OCI-LY3 (cell line): ENCODE results near the gene GINS2.

Experiments
- H2AFZ ChIP-seq: fragments of 200-600, 300-600 bp; shearing (Covaris generic); 2 replicates; pipeline ENCODE4 v1.6.0; 2014; ENCODE audit warnings: antibody characterized with exemption, low read depth, low read length
- H3K27ac ChIP-seq: fragments of 200-600, 300-600 bp; sonication (generic); 2 replicates; pipeline ENCODE4 v1.5.1; 2014; ENCODE audit warnings: mild to moderate bottlenecking, low read length, moderate library complexity, mixed read lengths
- H3K27me3 ChIP-seq: fragments of 200-600, 300-600 bp; sonication (generic); 2 replicates; pipeline ENCODE4 v1.6.1; 2014; ENCODE audit warnings: low read depth, low read length, mixed read lengths
- H3K36me3 ChIP-seq: fragments of 200-600, 300-600 bp; sonication (generic); replicated peaks from 2 replicates; pipeline ENCODE3; 2014; ENCODE audit warnings: low read depth, low read length, mixed read lengths
- H3K4me1 ChIP-seq: fragments of 300-600, 200-600 bp; sonication (generic); 2 replicates; pipeline ENCODE4 v1.6.1; 2014; ENCODE audit warnings: low read length, mixed read lengths
- H3K4me2 ChIP-seq: fragments of 200-600, 300-600 bp; sonication (generic); 2 replicates; pipeline ENCODE4 v1.6.1; 2014; ENCODE audit warnings: low read length, mixed read lengths
- H3K4me3 ChIP-seq: fragments of 300-600, 200-600 bp; sonication (generic); 2 replicates; pipeline ENCODE4 v1.5.1; 2014; ENCODE audit warnings: antibody characterized with exemption, mild to moderate bottlenecking, low read length, moderate library complexity
- H3K79me2 ChIP-seq: fragments of 300-600, 200-600 bp; shearing (Covaris generic); 2 replicates; pipeline ENCODE4 v1.6.1; 2014; ENCODE audit warnings: mild to moderate bottlenecking, low read length, mixed read lengths
- H3K9ac ChIP-seq: fragments of 300-600, 200-600 bp; shearing (Covaris generic); 2 replicates; pipeline ENCODE4 v1.6.0; 2014; ENCODE audit warnings: mild to moderate bottlenecking, low read length, moderate library complexity
- H3K9me3 ChIP-seq: fragments of 200-600, 300-600 bp; shearing (Covaris generic); 2 replicates; pipeline ENCODE4 v1.6.1; 2014; ENCODE audit warnings: low read length, mixed read lengths; ENCODE audit not compliant: insufficient read depth
- H4K20me1 ChIP-seq: fragments of 200-600, 300-600 bp; sonication (generic); 2 replicates; pipeline ENCODE4 v1.6.1; 2016; ENCODE audit warnings: low read length, mixed read lengths; ENCODE audit not compliant: insufficient read depth
- EZH2phosphoT487 ChIP-seq: fragments of 200-600 bp; shearing (Covaris generic); IDR thresholded peaks from 2 replicates; pipeline ENCODE4 v1.6.1; 2018; ENCODE audit warnings: antibody characterized with exemption, mixed run types, low read depth
- TF ChIP-seq, protein P1 (sequence below): fragments of 200-600, 300-600 bp; sonication (generic); IDR thresholded peaks from 2 replicates; pipeline ENCODE4 v1.5.1; 2014; ENCODE audit warnings: antibody characterized with exemption, low read length, low read depth

The GINS2 gene

DNA sequence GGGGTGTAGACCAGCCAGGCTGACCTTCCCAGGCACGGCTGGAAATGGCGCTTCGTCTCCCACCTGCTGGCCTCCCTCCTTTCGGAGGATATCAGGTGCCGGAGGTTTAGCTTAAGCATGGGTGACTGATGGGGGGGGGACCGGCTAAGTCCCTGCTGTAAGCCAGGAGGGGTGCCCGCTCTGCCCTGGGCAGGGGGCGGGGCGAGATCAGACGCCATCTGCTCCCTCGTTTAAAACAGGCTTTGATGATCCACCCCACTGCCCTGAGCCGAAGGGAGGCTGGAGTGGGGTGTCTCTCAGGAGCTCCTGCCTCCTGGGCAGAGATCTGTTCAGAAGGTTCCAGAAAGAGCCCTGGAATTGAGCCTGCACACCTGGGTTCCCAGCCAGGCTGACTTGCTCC is 36.2 kb upstream of the GINS2 start:
- Histone ChIP-seq H3K27me3 (peaks cover 34% of the 10 kb centered on the region), H4K20me1 (no peaks in the 10 kb centered on the region), H3K4me2 (no peak overlapping the region), H3K79me2 (no peaks in the 10 kb centered on the region), H2AFZ (no peak overlapping the region), H3K4me1 (no peaks in the 10 kb centered on the region), H3K4me3 (no peak overlapping the region), H3K36me3 (no peaks in the 10 kb centered on the region), H3K9me3 (no peaks in the 10 kb centered on the region), H3K9ac (no peak overlapping the region), H3K27ac (no peak overlapping the region)
- TF ChIP-seq EZH2phosphoT487, result no peak
- TF ChIP-seq, protein P1, sequence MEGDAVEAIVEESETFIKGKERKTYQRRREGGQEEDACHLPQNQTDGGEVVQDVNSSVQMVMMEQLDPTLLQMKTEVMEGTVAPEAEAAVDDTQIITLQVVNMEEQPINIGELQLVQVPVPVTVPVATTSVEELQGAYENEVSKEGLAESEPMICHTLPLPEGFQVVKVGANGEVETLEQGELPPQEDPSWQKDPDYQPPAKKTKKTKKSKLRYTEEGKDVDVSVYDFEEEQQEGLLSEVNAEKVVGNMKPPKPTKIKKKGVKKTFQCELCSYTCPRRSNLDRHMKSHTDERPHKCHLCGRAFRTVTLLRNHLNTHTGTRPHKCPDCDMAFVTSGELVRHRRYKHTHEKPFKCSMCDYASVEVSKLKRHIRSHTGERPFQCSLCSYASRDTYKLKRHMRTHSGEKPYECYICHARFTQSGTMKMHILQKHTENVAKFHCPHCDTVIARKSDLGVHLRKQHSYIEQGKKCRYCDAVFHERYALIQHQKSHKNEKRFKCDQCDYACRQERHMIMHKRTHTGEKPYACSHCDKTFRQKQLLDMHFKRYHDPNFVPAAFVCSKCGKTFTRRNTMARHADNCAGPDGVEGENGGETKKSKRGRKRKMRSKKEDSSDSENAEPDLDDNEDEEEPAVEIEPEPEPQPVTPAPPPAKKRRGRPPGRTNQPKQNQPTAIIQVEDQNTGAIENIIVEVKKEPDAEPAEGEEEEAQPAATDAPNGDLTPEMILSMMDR, result no peak

DNA sequence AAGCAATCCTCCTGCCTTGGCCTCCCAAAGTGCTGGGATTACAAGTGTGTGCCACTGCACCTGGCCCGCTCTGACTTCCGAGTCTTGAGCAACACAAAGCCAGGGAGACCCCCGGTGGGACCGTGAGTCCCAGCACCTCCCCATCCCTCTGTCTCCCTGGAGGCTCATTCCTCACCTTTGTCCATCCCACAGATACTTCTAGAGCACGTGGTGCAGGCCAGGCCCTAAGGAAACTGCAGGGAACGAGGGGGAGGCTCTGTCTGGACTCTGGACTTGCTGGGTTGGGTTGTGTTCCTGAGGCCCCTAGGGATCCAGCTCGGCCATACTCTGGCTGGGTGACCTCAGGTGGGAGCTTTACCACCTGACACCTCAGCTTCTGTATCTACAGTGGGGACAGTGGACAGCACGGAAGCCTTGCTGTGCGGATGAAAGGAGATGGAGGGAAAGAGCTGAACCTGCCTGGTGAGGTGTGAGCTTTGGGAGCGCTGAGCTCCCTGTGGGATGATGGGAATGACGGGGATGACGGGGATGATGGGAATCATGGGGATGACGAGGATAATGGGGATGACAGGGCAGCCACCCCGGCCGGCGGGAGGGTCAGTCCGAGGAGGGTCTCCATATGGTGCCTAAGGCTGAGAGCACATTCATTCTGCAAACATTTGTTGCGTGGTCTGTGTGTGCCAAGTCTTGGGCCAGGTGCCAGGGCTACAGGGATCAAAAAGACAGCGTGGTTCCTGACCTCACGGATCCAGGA is 35.5 kb upstream of the GINS2 start:
- Histone ChIP-seq H3K27me3 (peaks cover 29% of the 10 kb centered on the region), H3K9ac (no peak overlapping the region), H3K27ac (no peak overlapping the region), H3K79me2 (no peaks in the 10 kb centered on the region), H3K36me3 (no peaks in the 10 kb centered on the region), H3K4me2 (no peak overlapping the region), H2AFZ (no peak overlapping the region), H3K4me1 (no peaks in the 10 kb centered on the region), H3K4me3 (no peak overlapping the region), H4K20me1 (no peaks in the 10 kb centered on the region), H3K9me3 (no peaks in the 10 kb centered on the region)
- TF ChIP-seq, protein P1, result no peak
- no peak for TF ChIP-seq EZH2phosphoT487

DNA sequence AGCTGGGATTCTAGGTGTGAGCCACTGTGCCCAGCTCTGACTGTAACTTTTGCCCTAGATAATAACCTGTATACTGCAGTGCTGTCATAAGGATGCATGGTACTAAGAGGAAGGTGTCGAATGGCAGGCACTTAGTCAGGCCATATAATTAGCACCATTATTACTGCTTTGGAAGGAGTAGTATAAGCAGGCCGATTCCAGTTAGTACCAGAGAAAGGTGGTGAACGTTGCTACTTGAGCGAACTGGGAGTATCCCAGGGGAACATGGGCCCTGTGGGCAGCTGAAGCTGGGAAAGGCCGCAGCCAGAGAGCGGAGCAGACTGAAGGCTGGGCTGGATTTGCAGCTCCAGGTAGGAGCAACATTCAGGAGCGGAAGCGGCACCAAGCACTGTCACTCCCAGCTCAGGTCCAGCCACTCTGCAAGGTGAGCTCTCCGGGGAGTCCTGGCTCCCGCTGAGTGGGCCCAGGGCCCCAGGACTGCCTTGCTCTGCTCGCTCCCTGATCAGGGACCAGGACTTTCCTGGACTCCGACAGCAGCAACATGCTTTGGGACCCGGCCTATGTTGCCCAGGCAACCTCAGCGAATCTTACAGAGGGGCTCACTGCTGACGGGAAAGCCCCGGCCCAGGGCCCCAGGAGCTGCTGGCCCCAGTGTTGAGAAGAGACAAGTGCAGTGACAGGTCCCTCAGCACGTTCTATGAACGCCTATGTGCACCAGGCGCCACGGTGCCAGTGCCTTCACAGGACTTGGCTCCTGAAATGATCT is 33.6 kb upstream of the GINS2 start:
- Histone ChIP-seq H3K9me3 (no peaks in the 10 kb centered on the region), H3K79me2 (no peaks in the 10 kb centered on the region), H4K20me1 (0 out of 2 replicates have a peak, but pooled peaks cover 5% of the 10 kb centered on the region), H2AFZ (no peak overlapping the region), H3K4me3 (no peak overlapping the region), H3K27me3 (peaks cover 23% of the 10 kb centered on the region), H3K27ac (no peak overlapping the region), H3K36me3 (no peaks in the 10 kb centered on the region), H3K4me1 (no peaks in the 10 kb centered on the region), H3K9ac (no peak overlapping the region), H3K4me2 (no peak overlapping the region)
- TF ChIP-seq, protein P1, result no peak
- no peak for TF ChIP-seq EZH2phosphoT487

DNA sequence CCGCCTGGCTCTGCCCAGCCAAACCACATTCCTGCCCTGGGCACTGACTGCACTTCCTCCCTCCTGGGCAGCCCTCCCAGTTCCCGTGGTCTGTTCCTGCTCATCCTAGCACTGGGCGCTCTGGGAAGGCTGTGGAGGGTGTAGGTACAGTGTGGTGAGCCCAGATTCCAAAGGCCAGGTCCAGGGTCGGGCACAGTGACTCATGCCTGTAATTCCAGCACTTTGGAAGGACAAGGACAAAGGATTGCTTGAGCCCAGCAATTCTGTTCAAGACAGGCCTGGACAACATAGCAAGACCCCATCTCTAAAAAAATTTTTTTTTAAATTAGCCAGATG is 31.5 kb upstream of the GINS2 start:
- no peaks in the 10 kb centered on the region for H3K79me2 ChIP-seq

More for the DNA sequence above, 31.5 kb upstream of the GINS2 start:
- H3K9ac ChIP-seq, result no peak overlapping the region
- no peak overlapping the region for H2AFZ ChIP-seq
- H3K4me1 ChIP-seq, result no peaks in the 10 kb centered on the region
- peaks cover 23% of the 10 kb centered on the region for H3K27me3 ChIP-seq
- no peak overlapping the region for H3K4me2 ChIP-seq
- H3K4me3 ChIP-seq, result no peak overlapping the region
- H3K36me3 ChIP-seq, result no peaks in the 10 kb centered on the region
- H4K20me1 ChIP-seq, result 0 out of 2 replicates have a peak, but pooled peaks cover 5% of the 10 kb centered on the region
- no peak for TF ChIP-seq EZH2phosphoT487
- no peak overlapping the region for H3K27ac ChIP-seq
- no peaks in the 10 kb centered on the region for H3K9me3 ChIP-seq
